ENCODE results near the gene PLEKHA5.
"Not testable (repeated sequence)": the region's sequence is repeated elsewhere in the genome, so short reads cannot be mapped to it uniquely, and the experiment has no call there.

Gene PLEKHA5

GRCh38 chr12:19326102-19326501, 196.6 kb downstream of the PLEKHA5 start:
- Mint-ChIP-seq H3K4me1 (no peaks in the 10 kb centered on the region), H3K36me3 (ENCODE audit: low read depth) (no peaks in the 10 kb centered on the region), H3K9me3 (no peaks in the 10 kb centered on the region), H3K27ac (no peak overlapping the region), H3K4me3 (no peak overlapping the region), H3K27me3 (no peaks in the 10 kb centered on the region)
- DNase-seq (no peak), ATAC-seq (no peak)

- no peaks in the 10 kb centered on the region for H3K9me3 Mint-ChIP-seq
- H3K27ac Mint-ChIP-seq, result no peak overlapping the region
- H3K4me1 Mint-ChIP-seq, result no peaks in the 10 kb centered on the region
- no peak overlapping the region for H3K4me3 Mint-ChIP-seq
- H3K36me3 Mint-ChIP-seq (ENCODE audit: low read depth), result no peaks in the 10 kb centered on the region
- DNase-seq (no peak), ATAC-seq (no peak)
- H3K27me3 Mint-ChIP-seq, result no peaks in the 10 kb centered on the region
Observed at GRCh38 chr12:19332196-19332595, 202.7 kb downstream of the PLEKHA5 start.

- peaks cover 3% of the 10 kb centered on the region for H3K36me3 Mint-ChIP-seq (ENCODE audit: low read depth)
- H3K4me3 Mint-ChIP-seq, result no peak overlapping the region
- no peak overlapping the region for H3K27ac Mint-ChIP-seq
- peaks cover 5% of the 10 kb centered on the region for H3K9me3 Mint-ChIP-seq
- no peaks in the 10 kb centered on the region for H3K27me3 Mint-ChIP-seq
- no peaks in the 10 kb centered on the region for H3K4me1 Mint-ChIP-seq
- ATAC-seq (no peak), DNase-seq (no peak)
Observed at GRCh38 chr12:19338405-19338804, 208.9 kb downstream of the PLEKHA5 start.

- H3K9me3 Mint-ChIP-seq; H3K27ac Mint-ChIP-seq; H3K4me3 Mint-ChIP-seq; H3K4me1 Mint-ChIP-seq; DNase-seq; ATAC-seq; H3K27me3 Mint-ChIP-seq; H3K36me3 Mint-ChIP-seq (ENCODE audit: low read depth): not testable (repeated sequence)
Observed at GRCh38 chr12:19350850-19351249, 221.3 kb downstream of the PLEKHA5 start.

GRCh38 chr12:19351346-19351745, 221.8 kb downstream of the PLEKHA5 start:
- H3K27me3 Mint-ChIP-seq, result no peaks in the 10 kb centered on the region
- H3K4me3 Mint-ChIP-seq, result no peak overlapping the region
- ATAC-seq, result no peak
- H3K36me3 Mint-ChIP-seq (ENCODE audit: low read depth), result peaks cover 2% of the 10 kb centered on the region
- H3K4me1 Mint-ChIP-seq, result no peaks in the 10 kb centered on the region
- no peak overlapping the region for H3K27ac Mint-ChIP-seq
- no peak for DNase-seq
- H3K9me3 Mint-ChIP-seq, result peaks cover 4% of the 10 kb centered on the region

- Mint-ChIP-seq H3K9me3 (no peaks in the 10 kb centered on the region), H3K4me1 (peaks cover 8% of the 10 kb centered on the region), H3K27me3 (no peaks in the 10 kb centered on the region), H3K4me3 (no peak overlapping the region), H3K36me3 (ENCODE audit: low read depth) (peaks cover 2% of the 10 kb centered on the region), H3K27ac (no peak overlapping the region)
- DNase-seq (no peak), ATAC-seq (no peak)
Observed at GRCh38 chr12:19369691-19370148, 240.2 kb downstream of the PLEKHA5 start.

GRCh38 chr12:19373586-19373985, 244.1 kb downstream of the PLEKHA5 start:
- no peaks in the 10 kb centered on the region for H3K27me3 Mint-ChIP-seq
- H3K27ac Mint-ChIP-seq, result no peak overlapping the region
- H3K4me1 Mint-ChIP-seq, result no peaks in the 10 kb centered on the region
- no peaks in the 10 kb centered on the region for H3K36me3 Mint-ChIP-seq (ENCODE audit: low read depth)
- H3K9me3 Mint-ChIP-seq, result no peaks in the 10 kb centered on the region
- DNase-seq (no peak), ATAC-seq (no peak)
- H3K4me3 Mint-ChIP-seq, result no peak overlapping the region

- Mint-ChIP-seq H3K27me3 (no peaks in the 10 kb centered on the region), H3K4me3 (no peak overlapping the region), H3K27ac (no peak overlapping the region), H3K9me3 (no peaks in the 10 kb centered on the region), H3K4me1 (no peaks in the 10 kb centered on the region), H3K36me3 (ENCODE audit: low read depth) (no peaks in the 10 kb centered on the region)
- ATAC-seq (no peak), DNase-seq (no peak)
Observed at GRCh38 chr12:19375888-19376287, 246.4 kb downstream of the PLEKHA5 start.

- no peaks in the 10 kb centered on the region for H3K9me3 Mint-ChIP-seq
- no peak overlapping the region for H3K27ac Mint-ChIP-seq
- no peak for ATAC-seq
- no peaks in the 10 kb centered on the region for H3K4me1 Mint-ChIP-seq
- H3K4me3 Mint-ChIP-seq, result no peak overlapping the region
- no peaks in the 10 kb centered on the region for H3K36me3 Mint-ChIP-seq (ENCODE audit: low read depth)
- DNase-seq, result no peak
- H3K27me3 Mint-ChIP-seq, result no peaks in the 10 kb centered on the region
Observed at GRCh38 chr12:19376691-19377090, 247.2 kb downstream of the PLEKHA5 start.

GRCh38 chr12:19382111-19382526, 252.6 kb downstream of the PLEKHA5 start:
- no peak overlapping the region for H3K4me3 Mint-ChIP-seq
- peak overlapping the region; percentile 14 for H3K27ac Mint-ChIP-seq
- H3K9me3 Mint-ChIP-seq, result no peaks in the 10 kb centered on the region
- peaks cover 13% of the 10 kb centered on the region for H3K4me1 Mint-ChIP-seq
- H3K36me3 Mint-ChIP-seq (ENCODE audit: low read depth), result no peaks in the 10 kb centered on the region
- peak; percentile 95 for ATAC-seq
- H3K27me3 Mint-ChIP-seq, result no peaks in the 10 kb centered on the region
- DNase-seq, result peak; percentile 32

- no peaks in the 10 kb centered on the region for H3K9me3 Mint-ChIP-seq
- ATAC-seq, result no peak
- no peaks in the 10 kb centered on the region for H3K27me3 Mint-ChIP-seq
- no peak overlapping the region for H3K4me3 Mint-ChIP-seq
- no peak for DNase-seq
- H3K27ac Mint-ChIP-seq, result peak overlapping the region; percentile 14
- peaks cover 13% of the 10 kb centered on the region for H3K4me1 Mint-ChIP-seq
- H3K36me3 Mint-ChIP-seq (ENCODE audit: low read depth), result no peaks in the 10 kb centered on the region
Observed at GRCh38 chr12:19382563-19382962, 253.0 kb downstream of the PLEKHA5 start.

- Mint-ChIP-seq H3K36me3 (ENCODE audit: low read depth) (no peaks in the 10 kb centered on the region), H3K4me3 (no peak overlapping the region), H3K4me1 (peaks cover 11% of the 10 kb centered on the region), H3K9me3 (no peaks in the 10 kb centered on the region), H3K27ac (no peak overlapping the region), H3K27me3 (no peaks in the 10 kb centered on the region)
- no peak for DNase-seq
- ATAC-seq, result no peak
Observed at GRCh38 chr12:19387161-19387560, 257.6 kb downstream of the PLEKHA5 start.

GRCh38 chr12:19388131-19388549, 258.6 kb downstream of the PLEKHA5 start:
- Mint-ChIP-seq H3K36me3 (ENCODE audit: low read depth) (no peaks in the 10 kb centered on the region), H3K9me3 (no peaks in the 10 kb centered on the region), H3K4me3 (no peak overlapping the region), H3K27ac (no peak overlapping the region), H3K27me3 (no peaks in the 10 kb centered on the region), H3K4me1 (peaks cover 5% of the 10 kb centered on the region)
- DNase-seq (no peak), ATAC-seq (no peak)

GRCh38 chr12:19390051-19390598, 260.6 kb downstream of the PLEKHA5 start:
- Mint-ChIP-seq H3K4me3 (no peak overlapping the region), H3K27me3 (no peaks in the 10 kb centered on the region), H3K36me3 (ENCODE audit: low read depth) (no peaks in the 10 kb centered on the region)

GRCh38 chr12:19392644-19393043, 263.1 kb downstream of the PLEKHA5 start:
- not testable (repeated sequence) for H3K27me3 Mint-ChIP-seq; DNase-seq; H3K9me3 Mint-ChIP-seq; H3K36me3 Mint-ChIP-seq (ENCODE audit: low read depth); H3K4me3 Mint-ChIP-seq; ATAC-seq; H3K27ac Mint-ChIP-seq; H3K4me1 Mint-ChIP-seq

More at GRCh38 chr12:19390051-19390598, 260.6 kb downstream of the PLEKHA5 start:
- Mint-ChIP-seq H3K27ac (no peak overlapping the region), H3K4me1 (no peaks in the 10 kb centered on the region), H3K9me3 (no peaks in the 10 kb centered on the region)
- ATAC-seq, result no peak
- DNase-seq, result no peak

- ATAC-seq (no peak), DNase-seq (no peak)
- no peak overlapping the region for H3K4me3 Mint-ChIP-seq
- no peaks in the 10 kb centered on the region for H3K27me3 Mint-ChIP-seq
- no peaks in the 10 kb centered on the region for H3K36me3 Mint-ChIP-seq (ENCODE audit: low read depth)
- no peaks in the 10 kb centered on the region for H3K9me3 Mint-ChIP-seq
- H3K4me1 Mint-ChIP-seq, result no peaks in the 10 kb centered on the region
- H3K27ac Mint-ChIP-seq, result no peak overlapping the region
Observed at GRCh38 chr12:19394385-19394784, 264.9 kb downstream of the PLEKHA5 start.
